Right cardiac atrium (tissue), 5 donors: ENCODE data around the gene SLC5A2. TPM values are rescaled to one million over a fixed set of nuclear protein-coding genes. Genes with fewer than 3 reads are reported as not detected.
A peak's percentile ranks its signal among the peaks of the same experiment; 100 is the strongest.
"Not testable (repeated sequence)": the region's sequence is repeated elsewhere in the genome, so short reads cannot be mapped to it uniquely, and the experiment has no call there.

Experiments used
- ATAC-seq, 2 donors: fragments of 200-7000 bp; cut with Tn5 transposase; one replicate each; pipeline versions ENCODE4 v1.8.0 to v1.9.1; 2020; ENCODE audit warnings: moderate library complexity in 2 of 2, mild to moderate bottlenecking in 1 of 2
- DNase-seq, 3 donors: peaks; one replicate each; pipeline ENCODE4 v3.0.0-alpha.2; 2020
- H3K27ac ChIP-seq: one replicate; pipeline ENCODE4 v1.5.1; 2013; ENCODE audit warnings: mild to moderate bottlenecking, low read length, control low read depth, moderate library complexity
- H3K27me3 ChIP-seq: one replicate; pipeline ENCODE4 v1.6.1; 2013; ENCODE audit not compliant: control insufficient read depth, insufficient read depth
- H3K4me1 ChIP-seq: one replicate; pipeline ENCODE4 v1.6.1; 2013; ENCODE audit warnings: low read length; ENCODE audit not compliant: control insufficient read depth, insufficient read depth
- H3K4me3 ChIP-seq: one replicate; pipeline ENCODE4 v1.5.1; 2013; ENCODE audit warnings: low read length, control low read depth
- H3K9me3 ChIP-seq: one replicate; pipeline ENCODE4 v1.6.1; 2013; ENCODE audit warnings: low read length; ENCODE audit not compliant: control insufficient read depth
- WGBS: extraction: QIAGEN DNeasy Blood & Tissue Kit; methylation state at CpG from one replicate; pipeline ENCODE4 v1.1.7; 2013; 5-methylcytosine and 5-hydroxymethylcytosine counted together
- intact Hi-C, 4 donors: fragments of 100-400 bp; cut with DNase I; formaldehyde crosslinking; loops; one replicate each; pipeline versions ENCODE4 v1.11.0 to v1.14.0; 2022 to 2023
- polyA plus RNA-seq: library from polyadenylated mRNA; stranded (reverse); fragments of 200-250 nt; gene quantifications from one replicate; pipeline ENCODE4 v1.2.3, GENCODE V29; 2013
- total RNA-seq, 4 donors: library from RNA; stranded (reverse); fragmentation: NEBNext Ultra II Directional; extraction: Animal tissue kit (Norgen Biotek cat#: 25700); gene quantifications; one replicate each; pipeline ENCODE4 v1.2.1, GENCODE V29; 2021
- donor health status: healthy with polysubstance abuse.
- donor health status: DM: no; HTN: yes; CAD: no.
- donor health status: DM: no; HTN: no; CAD: no.
- donor health status: DM: no; HTN: yes; CAD: no; lungs with severe emphysema.
- donor health status: DM: yes; HTN: yes; CAD: no.

SLC5A2 gene
- total and polyA plus RNA-seq, 5 donors, result 1.2 TPM; not detected in 4

GRCh38 chr16:31519759-31520431 lies 37.0 kb downstream of the SLC5A2 start:
- Histone ChIP-seq H3K4me3 (no peak overlapping the region), H3K9me3 (no peaks in the 10 kb centered on the region), H3K27ac (no peak overlapping the region), H3K4me1 (no peaks in the 10 kb centered on the region), H3K27me3 (no peaks in the 10 kb centered on the region)
- ATAC-seq (no peak), DNase-seq (no peak)
- 78% methylated on average over 2 of the region's 2 CpGs for WGBS
- intact Hi-C loops, result loop anchor here in 1 of 4 donors (10.0 kb wide), 1 partner anchor 355 kb away; the partner anchor contains the start of gene ZNF267

- intact Hi-C loops, result no loop called here
- Histone ChIP-seq H3K4me1 (no peaks in the 10 kb centered on the region), H3K27me3 (no peaks in the 10 kb centered on the region), H3K9me3 (no peaks in the 10 kb centered on the region), H3K4me3 (no peak overlapping the region), H3K27ac (no peak overlapping the region)
- DNase-seq (no peak), ATAC-seq (no peak)
- WGBS, result 76% methylated on average over 3 of the region's 3 CpGs
Observed at GRCh38 chr16:31521368-31521767, 38.4 kb downstream of the SLC5A2 start.

- no peak for ATAC-seq
- intact Hi-C loops, result no loop called here
- WGBS, result 88% methylated on average over 6 of the region's 6 CpGs
- Histone ChIP-seq H3K4me1 (no peaks in the 10 kb centered on the region), H3K27me3 (no peaks in the 10 kb centered on the region), H3K9me3 (no peaks in the 10 kb centered on the region), H3K27ac (no peak overlapping the region), H3K4me3 (no peak overlapping the region)
- DNase-seq, result no peak
Observed at GRCh38 chr16:31522071-31522470, 39.1 kb downstream of the SLC5A2 start.

- 62% methylated on average over 3 of the region's 6 CpGs for WGBS
- not testable (repeated sequence) for H3K4me3 ChIP-seq
Observed at GRCh38 chr16:31523768-31524167, 40.8 kb downstream of the SLC5A2 start.

GRCh38 chr16:31525113-31525512 lies 42.2 kb downstream of the SLC5A2 start:
- 85% methylated on average over 3 of the region's 3 CpGs for WGBS
- Histone ChIP-seq H3K27me3 (no peaks in the 10 kb centered on the region), H3K4me1 (no peaks in the 10 kb centered on the region), H3K27ac (no peak overlapping the region), H3K9me3 (no peaks in the 10 kb centered on the region), H3K4me3 (no peak overlapping the region)
- intact Hi-C loops, result no loop called here
- DNase-seq (no peak), ATAC-seq (no peak)

More at GRCh38 chr16:31523768-31524167, 40.8 kb downstream of the SLC5A2 start:
- H3K27me3 ChIP-seq, H3K27ac ChIP-seq, H3K4me1 ChIP-seq, DNase-seq, ATAC-seq, intact Hi-C loops, H3K9me3 ChIP-seq: not testable (repeated sequence)

- Histone ChIP-seq H3K4me3 (peak within 1 kb of the TSS; percentile 73), H3K9me3 (no peaks in the 10 kb centered on the region), H3K27ac (no peak within 1 kb of the TSS), H3K27me3 (no peaks in the 10 kb centered on the region), H3K4me1 (no peaks in the 10 kb centered on the region)
- WGBS, result 49% methylated on average over 6 of the region's 6 CpGs
- ATAC-seq (no peak), DNase-seq (no peak)
- intact Hi-C loops, result no loop called here
Observed at GRCh38 chr16:31527734-31528274, 44.9 kb downstream of the SLC5A2 start, which contains the start of gene AHSP. AHSP (plus strand) TSS chr16:31527900; CDS start chr16:31528140, 240 bp downstream.

- H3K4me3 ChIP-seq, result peak overlapping the region; percentile 73
- WGBS, result 35% methylated on average over 11 of the region's 11 CpGs
- H3K27ac ChIP-seq, result no peak overlapping the region
- no peaks in the 10 kb centered on the region for H3K9me3 ChIP-seq
- H3K27me3 ChIP-seq, result no peaks in the 10 kb centered on the region
- intact Hi-C loops, result no loop called here
- DNase-seq (no peak), ATAC-seq (peak in 1 of 2 donors; percentile 11)
- no peaks in the 10 kb centered on the region for H3K4me1 ChIP-seq
Observed at GRCh38 chr16:31528523-31529107, 45.7 kb downstream of the SLC5A2 start.

- Histone ChIP-seq H3K27ac (no peak overlapping the region), H3K4me3 (peak overlapping the region; percentile 73), H3K27me3 (no peaks in the 10 kb centered on the region), H3K9me3 (no peaks in the 10 kb centered on the region), H3K4me1 (no peaks in the 10 kb centered on the region)
- intact Hi-C loops, result no loop called here
- DNase-seq, result no peak
- ATAC-seq, result peak; percentile 50 to 52
- WGBS, result 4% methylated on average over 51 of the region's 52 CpGs
Observed at GRCh38 chr16:31529108-31529936, 46.4 kb downstream of the SLC5A2 start.

- intact Hi-C loops, result no loop called here
- Histone ChIP-seq H3K27ac (no peak overlapping the region), H3K4me1 (no peaks in the 10 kb centered on the region), H3K27me3 (no peaks in the 10 kb centered on the region), H3K4me3 (peak overlapping the region; percentile 73), H3K9me3 (no peaks in the 10 kb centered on the region)
- 21% methylated on average over 17 of the region's 17 CpGs for WGBS
- no peak for DNase-seq
- ATAC-seq, result peak in 1 of 2 donors; percentile 25
Observed at GRCh38 chr16:31529937-31530312, 47.0 kb downstream of the SLC5A2 start.

- H3K4me3 ChIP-seq, result no peak overlapping the region
- H3K27me3 ChIP-seq, result no peaks in the 10 kb centered on the region
- H3K9me3 ChIP-seq, result no peaks in the 10 kb centered on the region
- no peak overlapping the region for H3K27ac ChIP-seq
- WGBS, result 76% methylated on average over 5 of the region's 5 CpGs
- H3K4me1 ChIP-seq, result no peaks in the 10 kb centered on the region
- no peak for DNase-seq
- no peak for ATAC-seq
- intact Hi-C loops, result no loop called here
Observed at GRCh38 chr16:31530405-31530804, 47.5 kb downstream of the SLC5A2 start.

GRCh38 chr16:31531096-31531495 lies 48.2 kb downstream of the SLC5A2 start:
- ATAC-seq (no peak), DNase-seq (no peak)
- Histone ChIP-seq H3K27me3 (no peaks in the 10 kb centered on the region), H3K4me3 (no peak overlapping the region), H3K4me1 (no peaks in the 10 kb centered on the region), H3K27ac (no peak overlapping the region), H3K9me3 (no peaks in the 10 kb centered on the region)
- WGBS, result 96% methylated on average over 1 of the region's 1 CpG
- intact Hi-C loops, result no loop called here
